Activated CD4-positive, CD25-positive, alpha-beta regulatory T cell (primary cell): ENCODE results near the gene SUPT4H1.

Experiments used
- DNase-seq, 4 experiments: peaks; one replicate each; lab custom pipeline; 2025; lab: John Stamatoyannopoulos, UW

SUPT4H1 gene

GRCh38 chr17:58339755-58340404 lies 12.1 kb downstream of the SUPT4H1 start:
- DNase-seq, result no peak

- DNase-seq, result peak in 1 of 4 experiments; percentile 34
Measured at GRCh38 chr17:58338841-58339754, 12.9 kb downstream of the SUPT4H1 start.

- DNase-seq, result no peak
Measured at GRCh38 chr17:58338454-58338840, 13.6 kb downstream of the SUPT4H1 start.

GRCh38 chr17:58337600-58338453 lies 14.2 kb downstream of the SUPT4H1 start:
- DNase-seq, result peak; percentile 79 to 84 (median 82)

GRCh38 chr17:58337210-58337599 lies 14.8 kb downstream of the SUPT4H1 start:
- peak in 1 of 4 experiments; percentile 28 for DNase-seq

GRCh38 chr17:58336456-58337209 lies 15.4 kb downstream of the SUPT4H1 start:
- no peak for DNase-seq

GRCh38 chr17:58335779-58336455 lies 16.1 kb downstream of the SUPT4H1 start:
- DNase-seq, result peak in 2 of 4 experiments; percentile 41 to 49

- no peak for DNase-seq
Measured at GRCh38 chr17:58335061-58335731, 16.8 kb downstream of the SUPT4H1 start.

GRCh38 chr17:58334661-58335060 lies 17.3 kb downstream of the SUPT4H1 start:
- no peak for DNase-seq

- DNase-seq, result no peak
Measured at GRCh38 chr17:58334256-58334655, 17.7 kb downstream of the SUPT4H1 start.

- no peak for DNase-seq
Measured at GRCh38 chr17:58333736-58334207, 18.2 kb downstream of the SUPT4H1 start.

GRCh38 chr17:58332778-58333735 lies 18.9 kb downstream of the SUPT4H1 start:
- DNase-seq, result peak in 2 of 4 experiments; percentile 21 to 23

GRCh38 chr17:58331815-58332777 lies 19.9 kb downstream of the SUPT4H1 start:
- DNase-seq, result peak; percentile 87 to 91 (median 88)

GRCh38 chr17:58330997-58331814 lies 20.8 kb downstream of the SUPT4H1 start:
- peak; percentile 56 to 69 (median 60) for DNase-seq

- no peak for DNase-seq
Measured at GRCh38 chr17:58330538-58330996, 21.4 kb downstream of the SUPT4H1 start.

GRCh38 chr17:58329810-58330537 lies 22.0 kb downstream of the SUPT4H1 start:
- DNase-seq, result no peak
